Measurements from ENCODE around the gene MXD3.
A peak's percentile ranks its signal among the peaks of the same experiment; 100 is the strongest.
"Not testable (repeated sequence)": the region's sequence is repeated elsewhere in the genome, so short reads cannot be mapped to it uniquely, and the experiment has no call there.

The MXD3 gene

GRCh38 chr5:177350776-177351391 lies 39.2 kb upstream of the MXD3 start:
- Mint-ChIP-seq H3K27ac (peak overlapping the region; percentile 100), H3K4me1 (peaks cover 64% of the 10 kb centered on the region), H3K27me3 (no peaks in the 10 kb centered on the region), H3K9me3 (peaks cover 11 to 14% of the 10 kb centered on the region in 2 donors), H3K4me3 (peak overlapping the region; percentile 97 to 99)
- DNase-seq (no peak), ATAC-seq (no peak)

DNA sequence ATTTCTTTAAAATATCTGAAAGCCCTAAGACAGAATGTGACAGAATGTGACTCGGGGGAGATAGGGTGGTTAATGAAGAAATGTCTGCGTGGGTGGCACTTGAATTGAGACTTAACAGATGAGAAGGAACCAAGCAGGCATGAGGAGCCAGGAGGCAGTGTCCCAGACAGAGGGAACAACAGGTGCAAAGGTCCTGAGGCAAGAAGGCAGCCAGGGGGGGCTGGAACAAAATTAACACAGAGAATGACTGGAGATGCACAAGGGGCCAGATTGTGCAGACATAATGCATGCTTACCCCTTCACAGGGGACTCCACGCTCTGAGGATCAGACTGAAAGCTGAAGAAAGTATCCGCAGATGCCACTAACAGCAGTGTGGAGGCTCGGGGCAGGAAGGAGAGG lies 38.1 kb upstream of the MXD3 start:
- H3K27me3 Mint-ChIP-seq, result no peaks in the 10 kb centered on the region
- H3K9me3 Mint-ChIP-seq, result peaks cover 2 to 5% of the 10 kb centered on the region in 2 donors
- peak overlapping the region; percentile 97 to 99 for H3K4me3 Mint-ChIP-seq
- H3K4me1 Mint-ChIP-seq, result peaks cover 54% of the 10 kb centered on the region
- ATAC-seq, result no peak
- H3K27ac Mint-ChIP-seq, result peak overlapping the region; percentile 85 to 89
- no peak for DNase-seq

GRCh38 chr5:177349362-177349647 lies 37.6 kb upstream of the MXD3 start:
- Mint-ChIP-seq H3K4me3 (peak overlapping the region; percentile 46 to 97), H3K27ac (peak overlapping the region in 1 of 2 donors; percentile 4)
- no peak for ATAC-seq

GRCh38 chr5:177347699-177348098 lies 36.0 kb upstream of the MXD3 start:
- Mint-ChIP-seq H3K4me1 (peaks cover 53% of the 10 kb centered on the region), H3K9me3 (no peaks in the 10 kb centered on the region), H3K27me3 (no peaks in the 10 kb centered on the region), H3K4me3 (no peak overlapping the region), H3K27ac (no peak overlapping the region)
- DNase-seq, result no peak
- ATAC-seq, result no peak

More at GRCh38 chr5:177349362-177349647, 37.6 kb upstream of the MXD3 start:
- no peak for DNase-seq
- Mint-ChIP-seq H3K9me3 (peaks cover 0 to under 1% of the 10 kb centered on the region in 2 donors), H3K27me3 (no peaks in the 10 kb centered on the region), H3K4me1 (peaks cover 49% of the 10 kb centered on the region)

- H3K4me1 Mint-ChIP-seq, result peaks cover 49% of the 10 kb centered on the region
- no peaks in the 10 kb centered on the region for H3K9me3 Mint-ChIP-seq
- H3K4me3 Mint-ChIP-seq, result no peak overlapping the region
- no peaks in the 10 kb centered on the region for H3K27me3 Mint-ChIP-seq
- no peak overlapping the region for H3K27ac Mint-ChIP-seq
- ATAC-seq (no peak), DNase-seq (no peak)
Observed at GRCh38 chr5:177346820-177347219, 35.1 kb upstream of the MXD3 start.

DNA sequence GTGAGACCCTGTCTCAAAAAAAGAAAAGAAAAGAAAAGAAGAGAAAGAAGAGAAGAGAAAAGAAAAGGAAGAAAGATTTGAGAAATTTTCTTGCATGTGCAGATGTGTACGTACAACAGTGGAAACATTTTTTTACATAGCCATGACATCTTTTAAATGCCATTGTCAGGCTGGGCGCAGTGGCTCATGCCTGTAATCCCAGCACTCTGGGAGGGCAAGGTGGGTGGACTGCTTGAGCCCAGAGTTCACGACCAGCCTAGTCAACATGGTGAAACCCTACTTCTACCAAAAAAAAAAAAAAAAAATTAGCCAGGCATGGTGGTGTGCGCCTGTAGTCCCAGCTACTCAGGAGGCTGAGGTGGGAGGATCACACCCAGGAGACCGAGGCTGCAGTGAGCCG lies 33.2 kb upstream of the MXD3 start:
- Mint-ChIP-seq H3K9me3 (no peaks in the 10 kb centered on the region), H3K27ac (no peak overlapping the region), H3K4me1 (peaks cover 51% of the 10 kb centered on the region), H3K27me3 (no peaks in the 10 kb centered on the region), H3K4me3 (no peak overlapping the region)
- DNase-seq (no peak), ATAC-seq (no peak)

GRCh38 chr5:177343777-177344176 lies 32.1 kb upstream of the MXD3 start:
- ATAC-seq, result no peak
- Mint-ChIP-seq H3K27ac (peak overlapping the region in 1 of 2 donors; percentile 28), H3K4me1 (peaks cover 47% of the 10 kb centered on the region)

DNA sequence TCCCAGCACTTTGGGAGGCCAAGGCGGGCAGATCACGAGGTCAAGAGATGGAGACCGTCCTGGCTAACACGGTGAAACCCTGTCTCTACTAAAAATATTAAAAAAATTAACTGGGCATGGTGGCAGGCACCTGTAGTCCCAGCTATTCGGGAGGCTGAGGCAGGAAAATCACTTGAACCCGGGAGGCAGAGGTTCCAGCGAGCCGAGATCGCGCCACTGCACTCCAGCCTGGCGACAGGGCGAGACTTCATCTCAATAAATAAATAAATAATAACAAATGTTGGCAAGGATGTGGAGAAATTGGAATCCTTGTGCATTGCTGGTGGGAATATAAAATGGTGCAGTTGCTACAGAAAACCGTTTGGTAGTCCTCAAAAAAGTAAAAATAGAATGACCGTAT lies 31.3 kb upstream of the MXD3 start:
- H3K4me1 Mint-ChIP-seq, result peaks cover 42% of the 10 kb centered on the region
- not testable (repeated sequence) for DNase-seq, H3K27me3 Mint-ChIP-seq, ATAC-seq, H3K9me3 Mint-ChIP-seq, H3K27ac Mint-ChIP-seq, H3K4me3 Mint-ChIP-seq

More at GRCh38 chr5:177343777-177344176, 32.1 kb upstream of the MXD3 start:
- H3K27me3 Mint-ChIP-seq, result no peaks in the 10 kb centered on the region
- H3K4me3 Mint-ChIP-seq, result no peak overlapping the region
- DNase-seq, result no peak
- no peaks in the 10 kb centered on the region for H3K9me3 Mint-ChIP-seq

GRCh38 chr5:177339107-177339638 lies 27.5 kb upstream of the MXD3 start:
- Mint-ChIP-seq H3K9me3 (no peaks in the 10 kb centered on the region), H3K4me1 (peaks cover 35% of the 10 kb centered on the region), H3K27ac (no peak overlapping the region), H3K4me3 (no peak overlapping the region), H3K27me3 (no peaks in the 10 kb centered on the region)
- no peak for ATAC-seq
- no peak for DNase-seq

- Mint-ChIP-seq H3K9me3 (no peaks in the 10 kb centered on the region), H3K4me3 (no peak overlapping the region), H3K27ac (no peak overlapping the region), H3K27me3 (no peaks in the 10 kb centered on the region), H3K4me1 (peaks cover 32% of the 10 kb centered on the region)
- DNase-seq (no peak), ATAC-seq (no peak)
Observed at GRCh38 chr5:177338251-177339106, 26.8 kb upstream of the MXD3 start.

DNA sequence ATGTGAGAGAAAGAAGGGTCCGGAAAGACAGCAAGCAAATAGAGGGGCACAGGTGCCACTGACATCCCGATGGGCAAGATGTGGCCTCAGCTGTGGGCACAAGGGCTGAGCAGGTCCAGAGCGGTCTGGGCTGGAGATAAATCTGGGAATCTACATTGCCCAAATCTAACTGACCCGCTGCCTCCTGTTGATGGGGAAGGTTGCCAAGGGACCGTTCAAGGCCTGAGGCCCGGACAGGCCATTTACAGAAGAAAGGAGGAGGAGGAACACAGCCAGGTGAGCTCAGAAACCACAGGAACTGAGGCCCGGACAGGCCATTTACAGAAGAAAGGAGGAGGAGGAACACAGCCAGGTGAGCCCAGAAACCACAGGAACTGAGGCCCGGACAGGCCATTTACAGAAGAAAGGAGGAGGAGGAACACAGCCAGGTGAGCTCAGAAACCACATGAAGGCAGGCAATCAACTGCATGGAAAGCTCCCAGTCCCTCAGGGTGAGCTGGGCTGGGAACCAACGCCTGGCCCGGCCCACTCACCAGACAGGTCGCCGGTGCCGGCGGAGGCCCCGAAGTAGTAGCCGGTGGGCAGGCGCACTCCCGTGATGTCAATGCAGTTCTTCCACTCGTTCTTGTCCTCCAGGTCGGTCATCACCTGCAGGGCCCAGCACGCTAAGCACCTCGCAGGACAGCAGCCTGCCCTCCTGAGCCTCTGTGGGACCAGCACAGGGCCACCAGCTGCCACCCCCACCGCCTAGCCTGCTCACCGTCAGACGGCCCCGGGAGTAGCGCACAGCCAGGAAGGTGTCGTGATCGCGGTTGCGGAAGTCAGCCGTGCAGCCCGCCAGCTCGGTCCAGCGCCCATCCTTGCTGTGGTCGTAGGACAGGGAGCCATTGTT lies 25.2 kb upstream of the MXD3 start:
- H3K9me3 Mint-ChIP-seq, result no peaks in the 10 kb centered on the region
- peaks cover 37% of the 10 kb centered on the region for H3K4me1 Mint-ChIP-seq
- H3K4me3 Mint-ChIP-seq, result no peak overlapping the region
- ATAC-seq (no peak), DNase-seq (no peak)
- H3K27me3 Mint-ChIP-seq, result no peaks in the 10 kb centered on the region
- H3K27ac Mint-ChIP-seq, result peak overlapping the region in 1 of 2 donors; percentile 91

- Mint-ChIP-seq H3K27ac (no peak overlapping the region), H3K4me1 (peaks cover 38% of the 10 kb centered on the region), H3K27me3 (no peaks in the 10 kb centered on the region), H3K9me3 (no peaks in the 10 kb centered on the region), H3K4me3 (no peak overlapping the region)
- ATAC-seq (peak; percentile 89), DNase-seq (peak; percentile 35 to 56)
Observed at GRCh38 chr5:177336112-177336511, 24.4 kb upstream of the MXD3 start.

- Mint-ChIP-seq H3K4me1 (peaks cover 40% of the 10 kb centered on the region), H3K27me3 (no peaks in the 10 kb centered on the region), H3K4me3 (no peak overlapping the region), H3K27ac (no peak overlapping the region), H3K9me3 (no peaks in the 10 kb centered on the region)
- ATAC-seq (no peak), DNase-seq (no peak)
Observed at GRCh38 chr5:177335701-177336065, 24.0 kb upstream of the MXD3 start.

GRCh38 chr5:177334781-177335700 lies 23.3 kb upstream of the MXD3 start:
- Mint-ChIP-seq H3K9me3 (no peaks in the 10 kb centered on the region), H3K27me3 (no peaks in the 10 kb centered on the region), H3K4me3 (no peak overlapping the region), H3K27ac (no peak overlapping the region), H3K4me1 (peaks cover 37% of the 10 kb centered on the region)
- DNase-seq (no peak), ATAC-seq (no peak)

DNA sequence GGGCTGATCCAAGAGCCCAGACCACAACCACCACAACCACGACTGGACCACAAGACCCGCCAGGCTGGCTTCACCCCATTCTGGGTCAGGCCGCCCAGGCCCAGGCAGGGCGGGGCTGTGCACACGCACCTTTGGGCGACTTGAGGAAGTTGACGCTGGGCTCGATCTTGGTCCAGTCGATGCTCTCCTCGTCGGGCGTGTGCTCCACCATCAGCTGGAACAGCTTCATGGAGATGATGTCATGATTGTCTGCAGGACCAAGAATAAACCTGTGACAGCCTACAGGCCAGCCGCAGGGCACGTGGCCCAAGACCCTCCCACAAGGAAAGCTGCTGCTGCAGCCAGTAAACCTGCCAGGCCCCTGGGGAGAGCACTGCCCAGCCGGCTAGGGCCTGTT lies 22.5 kb upstream of the MXD3 start:
- no peaks in the 10 kb centered on the region for H3K9me3 Mint-ChIP-seq

More for the DNA sequence above, 22.5 kb upstream of the MXD3 start:
- ATAC-seq (no peak), DNase-seq (no peak)
- no peak overlapping the region for H3K4me3 Mint-ChIP-seq
- no peak overlapping the region for H3K27ac Mint-ChIP-seq
- H3K27me3 Mint-ChIP-seq, result no peaks in the 10 kb centered on the region
- peaks cover 29% of the 10 kb centered on the region for H3K4me1 Mint-ChIP-seq

All from stimulated activated naive CD8-positive, alpha-beta T cell treated with anti-CD3 and anti-CD28 coated beads, Interleukin-15, amount 100 ng/mL, for 72 hours (primary cell).